Testis (tissue), 3 donors: ENCODE measurements around the gene TTC21B. TPM values are rescaled to one million over a fixed set of nuclear protein-coding genes. Genes with fewer than 3 reads are reported as not detected.

Experiments
- DNase-seq: peaks from one replicate; pipeline ENCODE4 v3.0.0-alpha.2; 2019
- H3K27ac ChIP-seq, 2 donors: fragments of 200-600 bp; sonication (generic); one replicate each; pipeline ENCODE4 v1.5.1; 2019
- H3K27me3 ChIP-seq: fragments of 200-600 bp; sonication (generic); one replicate; pipeline ENCODE4 v1.5.1; 2019
- H3K36me3 ChIP-seq: fragments of 200-600 bp; sonication (generic); one replicate; pipeline ENCODE4 v1.5.1; 2017; ENCODE audit warnings: low read depth; ENCODE audit errors: missing control alignments
- H3K4me1 ChIP-seq: fragments of 200-600 bp; sonication (generic); one replicate; pipeline ENCODE4 v1.5.1; 2019
- H3K4me3 ChIP-seq, 2 donors: fragments of 200-600 bp; sonication (generic); one replicate each; pipeline ENCODE4 v1.5.1; 2017 to 2019
- H3K9me3 ChIP-seq: fragments of 200-600 bp; sonication (generic); one replicate; pipeline ENCODE4 v1.5.1; 2017
- CTCF ChIP-seq, 3 experiments: fragments of 450-650 bp in 2 of 3; fragments of 200-600 bp in 1 of 3; sonication (generic) in 1 of 3; IDR thresholded peaks; one replicate each; pipeline ENCODE4 v1.5.1; 2016 to 2019; ENCODE audit warnings: antibody characterized with exemption in 3 of 3, mild to moderate bottlenecking in 2 of 3, moderate library complexity in 1 of 3
- POLR2A ChIP-seq: fragments of 450-650 bp; IDR thresholded peaks from one replicate; pipeline ENCODE4 v1.6.1; 2017; ENCODE audit warnings: antibody characterized with exemption, mild to moderate bottlenecking, moderate library complexity
- WGBS, 2 donors: methylation state at CpG; one replicate each; pipeline ENCODE4 v1.1.5; 2018; 5-methylcytosine and 5-hydroxymethylcytosine counted together
- intact Hi-C: fragments of 100-400 bp; cut with DNase I; formaldehyde crosslinking; loops from one replicate; pipeline ENCODE4 v1.15.1; 2023; ENCODE audit warnings: low total_unique reads
- polyA plus RNA-seq: library from polyadenylated mRNA; stranded (reverse); fragments of 350-450 nt; fragmentation: Illumina TruSeq; extraction: RNeasy Lipid Tissue Mini Kit (QIAGEN cat#74804); gene quantifications from one replicate; pipeline ENCODE4 v1.2.3, GENCODE V29; 2014; ENCODE audit warnings: low read depth, low replicate concordance; ENCODE audit not compliant: insufficient read depth
- total RNA-seq, 2 donors: library from RNA; depleted of rRNA; stranded (reverse); fragments of >200 nt; gene quantifications; one replicate each; pipeline ENCODE4 v1.2.3, GENCODE V29; 2016

The TTC21B gene
- total and polyA plus RNA-seq, 3 donors from 2014 or later: 11.1 to 50.9 (median 46.6) TPM

GRCh38 chr2:165893556-165893955, 60.0 kb downstream of the TTC21B start:
- DNase-seq: no peak
- Histone ChIP-seq H3K4me3 (no peak overlapping the region), H3K27me3 (no peaks in the 10 kb centered on the region), H3K9me3 (no peaks in the 10 kb centered on the region), H3K27ac (no peak overlapping the region), H3K36me3 (no peaks in the 10 kb centered on the region), H3K4me1 (no peaks in the 10 kb centered on the region)
- 81 to 92% methylated on average over 4 of the region's 4 CpGs for WGBS, 2 donors
- TF ChIP-seq POLR2A: no peak
- no peak for TF ChIP-seq CTCF (IDR thresholded peaks at IDR 0.05)
- intact Hi-C loops: no loop called here

GRCh38 chr2:165892526-165892925, 61.0 kb downstream of the TTC21B start:
- intact Hi-C loops: no loop called here
- WGBS, 2 donors: 96 to 99% methylated on average over 6 of the region's 6 CpGs
- no peak for DNase-seq

GRCh38 chr2:165891943-165892342, 61.6 kb downstream of the TTC21B start:
- DNase-seq: no peak
- no peaks in the 10 kb centered on the region for H3K36me3 ChIP-seq
- no peak overlapping the region for H3K4me3 ChIP-seq
- TF ChIP-seq CTCF (IDR thresholded peaks at IDR 0.05): no peak
- TF ChIP-seq POLR2A: no peak
- WGBS, 2 donors: 79 to 94% methylated on average over 2 of the region's 2 CpGs
- H3K4me1 ChIP-seq: no peaks in the 10 kb centered on the region
- intact Hi-C loops: no loop called here
- no peaks in the 10 kb centered on the region for H3K9me3 ChIP-seq
- no peak overlapping the region for H3K27ac ChIP-seq
- no peaks in the 10 kb centered on the region for H3K27me3 ChIP-seq

More at GRCh38 chr2:165892526-165892925, 61.0 kb downstream of the TTC21B start:
- no peaks in the 10 kb centered on the region for H3K4me1 ChIP-seq
- H3K4me3 ChIP-seq: no peak overlapping the region
- no peaks in the 10 kb centered on the region for H3K36me3 ChIP-seq
- TF ChIP-seq CTCF (IDR thresholded peaks at IDR 0.05) (no peak), POLR2A (no peak)
- H3K27ac ChIP-seq: no peak overlapping the region
- H3K27me3 ChIP-seq: no peaks in the 10 kb centered on the region
- no peaks in the 10 kb centered on the region for H3K9me3 ChIP-seq

- no peak for DNase-seq
- intact Hi-C loops: no loop called here
- 90 to 100% methylated on average over 1 of the region's 1 CpG for WGBS, 2 donors
- H3K27ac ChIP-seq: no peak overlapping the region
- no peaks in the 10 kb centered on the region for H3K27me3 ChIP-seq
- H3K4me1 ChIP-seq: no peaks in the 10 kb centered on the region
- H3K4me3 ChIP-seq: no peak overlapping the region
- TF ChIP-seq CTCF (IDR thresholded peaks at IDR 0.05) (no peak), POLR2A (no peak)
- no peaks in the 10 kb centered on the region for H3K9me3 ChIP-seq
- H3K36me3 ChIP-seq: no peaks in the 10 kb centered on the region
These were observed 62.2 kb downstream of the TTC21B start for GRCh38 chr2:165891345-165891744.

- Histone ChIP-seq H3K4me3 (no peak overlapping the region), H3K4me1 (no peaks in the 10 kb centered on the region), H3K36me3 (no peaks in the 10 kb centered on the region), H3K9me3 (no peaks in the 10 kb centered on the region), H3K27me3 (no peaks in the 10 kb centered on the region), H3K27ac (no peak overlapping the region)
- TF ChIP-seq POLR2A (no peak), CTCF (IDR thresholded peaks at IDR 0.05) (no peak)
- DNase-seq: no peak
- intact Hi-C loops: no loop called here
These were observed 63.8 kb downstream of the TTC21B start for GRCh38 chr2:165889798-165890197.
